A673 (cell line): ENCODE data around the gene TOX4. TPM values are rescaled to one million over a fixed set of nuclear protein-coding genes. Genes with fewer than 3 reads are reported as not detected.

Experiments used
- BruUV-seq: library from RNA; stranded (reverse); fragments of 400-500 nt; replicated peaks from 2 replicates; lab custom pipeline; 2021; lab: Mats Ljungman, UMichigan
- CTCF ChIA-PET: fragments of 300-600 bp; sonication (Branson Sonifier 250); formaldehyde crosslinking; loops from one replicate; lab custom pipeline; 2022; ENCODE audit warnings: antibody characterized with exemption; lab: Charles Lee
- POLR2A ChIA-PET: fragments of 300-600 bp; sonication (Branson Sonifier 250); formaldehyde crosslinking; loops from one replicate; lab custom pipeline; 2022; ENCODE audit warnings: antibody characterized with exemption; ENCODE audit not compliant: low non-redundant PET; lab: Charles Lee
- DNase-seq: peaks from one replicate; pipeline ENCODE4 v3.0.0-alpha.2; 2015; ENCODE audit warnings: low spot score
- H3K27ac ChIP-seq: fragments of 200-600 bp; sonication (generic); 2 replicates; pipeline ENCODE4 v1.5.1; 2016; ENCODE audit warnings: mixed run types, low read depth, mild to moderate bottlenecking, mixed read lengths, antibody characterized with exemption, low read length; ENCODE audit not compliant: poor library complexity, severe bottlenecking
- H3K27me3 ChIP-seq: fragments of 200-600 bp; sonication (generic); replicated peaks from 2 replicates; pipeline ENCODE4 v1.6.1; 2017; ENCODE audit warnings: mixed run types, low read depth, mild to moderate bottlenecking, mixed read lengths, antibody characterized with exemption, low read length; ENCODE audit not compliant: insufficient read depth, poor library complexity
- H3K36me3 ChIP-seq: fragments of 200-600 bp; sonication (generic); 2 replicates; pipeline ENCODE4 v1.6.1; 2016; ENCODE audit warnings: mixed run types, mild to moderate bottlenecking, mixed read lengths, antibody characterized with exemption, low read length; ENCODE audit not compliant: insufficient read depth, poor library complexity, severe bottlenecking
- H3K4me1 ChIP-seq: fragments of 200-600 bp; sonication (generic); 2 replicates; pipeline ENCODE4 v1.6.1; 2017; ENCODE audit warnings: mixed run types, mild to moderate bottlenecking, mixed read lengths, antibody characterized with exemption, low read length; ENCODE audit not compliant: insufficient read depth, poor library complexity, severe bottlenecking
- H3K4me3 ChIP-seq: fragments of 200-600 bp; sonication (generic); 2 replicates; pipeline ENCODE4 v1.5.1; 2016; ENCODE audit warnings: low read depth, mixed run types, mild to moderate bottlenecking, mixed read lengths, low read length; ENCODE audit not compliant: poor library complexity, severe bottlenecking
- H3K9me3 ChIP-seq: fragments of 200-600 bp; sonication (generic); 2 replicates; pipeline ENCODE4 v1.6.1; 2016; ENCODE audit warnings: mixed run types, low read depth, mild to moderate bottlenecking, mixed read lengths, antibody characterized with exemption, low read length; ENCODE audit not compliant: poor library complexity, severe bottlenecking
- CTCF ChIP-seq: fragments of 300-800, 200-600 bp; sonication (generic); conservative IDR thresholded peaks from 2 replicates; pipeline ENCODE4 v1.5.1; 2017; ENCODE audit warnings: low read depth, mild to moderate bottlenecking, antibody characterized with exemption, low read length, moderate library complexity, mixed read lengths
- EZH2 ChIP-seq: fragments of 200-600 bp; sonication (generic); IDR thresholded peaks from 2 replicates; pipeline ENCODE4 v1.6.1; 2017; ENCODE audit warnings: borderline replicate concordance, low read depth, mild to moderate bottlenecking, mixed read lengths, antibody characterized with exemption, low read length; ENCODE audit not compliant: poor library complexity, severe bottlenecking
- intact Hi-C: fragments of 100-400 bp; cut with micrococcal nuclease; formaldehyde crosslinking; loops from one replicate; pipeline ENCODE4 v1.10.0; 2022; ENCODE audit not compliant: unreplicated experiment
- total RNA-seq: library from RNA; stranded (reverse); gene quantifications from 2 replicates; pipeline ENCODE4 v1.2.3, GENCODE V29; 2021

Gene TOX4
- total RNA-seq, 1 experiment from 2014 or later = 84.7 TPM

DNA sequence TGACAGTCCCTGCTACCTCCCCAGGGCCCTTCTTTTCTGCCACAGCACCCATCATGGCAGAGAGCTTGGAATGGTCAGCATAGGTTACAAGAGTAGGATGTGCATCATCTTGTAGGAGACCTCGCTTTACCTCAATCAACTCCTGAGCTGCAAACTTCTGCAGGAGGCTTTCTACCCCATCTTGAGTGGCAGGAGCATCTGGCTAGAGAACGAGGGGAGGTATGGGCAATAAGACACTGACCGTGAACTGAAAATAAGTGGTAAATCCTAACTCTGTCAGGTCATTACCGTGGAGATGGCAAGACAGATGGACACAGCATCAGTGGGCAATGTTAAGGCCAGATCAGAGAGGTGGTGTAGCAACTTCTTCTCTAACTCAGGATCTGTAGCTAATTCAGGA lies 26.4 kb downstream of the TOX4 start:
- H3K4me1 ChIP-seq = no peaks in the 10 kb centered on the region
- no TSS peak for BruUV-seq
- no peak overlapping the region for H3K4me3 ChIP-seq
- CTCF ChIA-PET = no interaction called here
- intact Hi-C loops = no loop called here
- H3K36me3 ChIP-seq = peaks cover 71% of the 10 kb centered on the region
- no peak overlapping the region for H3K27ac ChIP-seq
- TF ChIP-seq EZH2 (no peak), CTCF (no peak)
- no peak for DNase-seq
- POLR2A ChIA-PET = no interaction called here
- H3K9me3 ChIP-seq = no peaks in the 10 kb centered on the region
- H3K27me3 ChIP-seq = no peaks in the 10 kb centered on the region

GRCh38 chr14:21505012-21505553 lies 28.1 kb downstream of the TOX4 start:
- no peak for TF ChIP-seq EZH2
- TF ChIP-seq CTCF = no peak
- BruUV-seq = no TSS peak
- intact Hi-C loops = no loop called here
- H3K4me1 ChIP-seq = peaks cover 2% of the 10 kb centered on the region
- H3K9me3 ChIP-seq = no peaks in the 10 kb centered on the region
- no peak for DNase-seq
- H3K27me3 ChIP-seq = no peaks in the 10 kb centered on the region
- POLR2A ChIA-PET = no interaction called here
- H3K27ac ChIP-seq = no peak overlapping the region
- peaks cover 63% of the 10 kb centered on the region for H3K36me3 ChIP-seq
- CTCF ChIA-PET = no interaction called here
- no peak overlapping the region for H3K4me3 ChIP-seq

DNA sequence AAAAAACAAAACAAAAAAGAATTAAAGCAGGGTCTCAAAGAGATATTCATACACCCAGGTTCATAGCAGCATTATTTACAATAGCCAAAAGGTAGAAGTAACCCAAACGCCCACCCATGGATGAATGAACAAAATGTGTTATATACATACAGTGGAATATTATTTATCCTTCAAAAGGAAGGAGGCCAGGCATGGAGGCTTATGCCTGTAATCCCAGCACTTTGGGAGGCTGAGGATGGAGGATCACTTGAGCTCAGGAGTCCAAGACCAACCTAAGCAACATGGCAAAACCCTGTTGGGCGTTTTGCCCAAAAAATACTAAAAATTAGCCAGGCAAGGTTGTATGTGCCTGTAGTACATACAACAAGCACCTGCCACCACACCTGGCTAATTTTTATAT lies 29.6 kb downstream of the TOX4 start:
- intact Hi-C loops = no loop called here

More for the DNA sequence above, 29.6 kb downstream of the TOX4 start:
- H3K4me1 ChIP-seq = peaks cover 4% of the 10 kb centered on the region
- no peaks in the 10 kb centered on the region for H3K9me3 ChIP-seq
- no peak overlapping the region for H3K4me3 ChIP-seq
- TF ChIP-seq EZH2 (no peak), CTCF (no peak)
- ChIA-PET CTCF (no interaction called here), POLR2A (no interaction called here)
- no peak for DNase-seq
- BruUV-seq = no TSS peak
- no peaks in the 10 kb centered on the region for H3K27me3 ChIP-seq
- peaks cover 50% of the 10 kb centered on the region for H3K36me3 ChIP-seq
- no peak overlapping the region for H3K27ac ChIP-seq
